ENCODE data around the gene CD48. TPM values are rescaled to one million over a fixed set of nuclear protein-coding genes. Genes with fewer than 3 reads are reported as not detected.

The CD48 gene
- total RNA-seq, 1 experiment from 2014 or later, result not detected

- peaks cover 14% of the 10 kb centered on the region for H3K9me3 ChIP-seq
- no peak overlapping the region for H3K27ac Mint-ChIP-seq (ENCODE audit: unreplicated experiment)
- H3K27me3 ChIP-seq (replicated peaks; ENCODE audit: control insufficient read depth, insufficient read depth, low read length), result no peaks in the 10 kb centered on the region
- peaks cover 9% of the 10 kb centered on the region for H3K9me3 Mint-ChIP-seq (ENCODE audit: unreplicated experiment)
- H3K36me3 ChIP-seq (ENCODE audit: control insufficient read depth, insufficient read depth, low read length), result no peaks in the 10 kb centered on the region
- intact Hi-C loops (cut with micrococcal nuclease; ENCODE audit: unreplicated experiment), result no loop called here
- no peak overlapping the region for H3K4me3 ChIP-seq (ENCODE audit: low read depth, low read length)
- no TSS peak for BruUV-seq (replicated peaks)
- H3K4me3 Mint-ChIP-seq (ENCODE audit: unreplicated experiment), result no peak overlapping the region
- ChIA-PET POLR2A (no interaction called here), CTCF (interaction anchor here (1.1 kb wide), 1 partner anchor 15 kb away, joined by 3 read pairs; no protein-coding TSS in a partner anchor)
- TF ChIP-seq CTCF (IDR thresholded peaks at IDR 0.05; ENCODE audit: insufficient read depth in 1 of 2, low read depth in 1 of 2, low read length in 1 of 2, severe bottlenecking in 1 of 2, unreplicated experiment in 1 of 2), result no peak
- no peaks in the 10 kb centered on the region for H3K36me3 Mint-ChIP-seq (ENCODE audit: insufficient read depth, unreplicated experiment)
- no peak for DNase-seq
- H3K27me3 Mint-ChIP-seq (ENCODE audit: insufficient read depth, unreplicated experiment), result no peaks in the 10 kb centered on the region
- peaks cover 24% of the 10 kb centered on the region for H3K4me1 Mint-ChIP-seq (ENCODE audit: low read depth, unreplicated experiment)
- H3K4me1 ChIP-seq, result peaks cover 23% of the 10 kb centered on the region
These were observed 45.6 kb downstream of the CD48 start for GRCh38 chr1:160666079-160666442.

- intact Hi-C loops (cut with micrococcal nuclease; ENCODE audit: unreplicated experiment), result no loop called here
- Mint-ChIP-seq H3K27me3 (ENCODE audit: insufficient read depth, unreplicated experiment) (no peaks in the 10 kb centered on the region), H3K36me3 (ENCODE audit: insufficient read depth, unreplicated experiment) (no peaks in the 10 kb centered on the region), H3K4me3 (ENCODE audit: unreplicated experiment) (no peak overlapping the region), H3K27ac (ENCODE audit: unreplicated experiment) (no peak overlapping the region), H3K4me1 (ENCODE audit: low read depth, unreplicated experiment) (peaks cover 24% of the 10 kb centered on the region), H3K9me3 (ENCODE audit: unreplicated experiment) (peaks cover 4% of the 10 kb centered on the region)
- ChIA-PET POLR2A (no interaction called here), CTCF (interaction anchor here (1.0 kb wide), 1 partner anchor 10 kb away, joined by 4 read pairs; no protein-coding TSS in a partner anchor)
- H3K36me3 ChIP-seq (ENCODE audit: control insufficient read depth, insufficient read depth, low read length), result no peaks in the 10 kb centered on the region
- no peak for DNase-seq
- H3K27me3 ChIP-seq (replicated peaks; ENCODE audit: control insufficient read depth, insufficient read depth, low read length), result no peaks in the 10 kb centered on the region
- TF ChIP-seq CTCF (IDR thresholded peaks at IDR 0.05; ENCODE audit: insufficient read depth in 1 of 2, low read depth in 1 of 2, low read length in 1 of 2, severe bottlenecking in 1 of 2, unreplicated experiment in 1 of 2), result no peak
- H3K4me3 ChIP-seq (ENCODE audit: low read depth, low read length), result no peak overlapping the region
- H3K9me3 ChIP-seq, result peaks cover 14% of the 10 kb centered on the region
- H3K4me1 ChIP-seq, result peaks cover 23% of the 10 kb centered on the region
- BruUV-seq (replicated peaks), result no TSS peak
These were observed 46.1 kb downstream of the CD48 start for GRCh38 chr1:160665330-160666078.

GRCh38 chr1:160664573-160665051 lies 47.0 kb downstream of the CD48 start:
- H3K36me3 Mint-ChIP-seq (ENCODE audit: insufficient read depth, unreplicated experiment), result no peaks in the 10 kb centered on the region
- Histone ChIP-seq H3K9me3 (peaks cover 14% of the 10 kb centered on the region), H3K4me1 (peaks cover 23% of the 10 kb centered on the region), H3K36me3 (ENCODE audit: control insufficient read depth, insufficient read depth, low read length) (no peaks in the 10 kb centered on the region), H3K4me3 (ENCODE audit: low read depth, low read length) (no peak overlapping the region), H3K27me3 (replicated peaks; ENCODE audit: control insufficient read depth, insufficient read depth, low read length) (no peaks in the 10 kb centered on the region)
- H3K27me3 Mint-ChIP-seq (ENCODE audit: insufficient read depth, unreplicated experiment), result no peaks in the 10 kb centered on the region
- intact Hi-C loops (cut with micrococcal nuclease; ENCODE audit: unreplicated experiment), result no loop called here
- H3K27ac Mint-ChIP-seq (ENCODE audit: unreplicated experiment), result no peak overlapping the region
- H3K4me3 Mint-ChIP-seq (ENCODE audit: unreplicated experiment), result no peak overlapping the region
- POLR2A ChIA-PET, result no interaction called here
- H3K9me3 Mint-ChIP-seq (ENCODE audit: unreplicated experiment), result peaks cover 3% of the 10 kb centered on the region
- H3K4me1 Mint-ChIP-seq (ENCODE audit: low read depth, unreplicated experiment), result peaks cover 24% of the 10 kb centered on the region
- TF ChIP-seq CTCF (IDR thresholded peaks at IDR 0.05; ENCODE audit: insufficient read depth in 1 of 2, low read depth in 1 of 2, low read length in 1 of 2, severe bottlenecking in 1 of 2, unreplicated experiment in 1 of 2), result no peak
- no peak for DNase-seq
- CTCF ChIA-PET, result interaction anchor here (1.0 kb wide), 1 partner anchor 10 kb away, joined by 4 read pairs; no protein-coding TSS in a partner anchor
- BruUV-seq (replicated peaks), result no TSS peak
